ENCODE results near the gene CFAP300.
A peak's percentile ranks its signal among the peaks of the same experiment; 100 is the strongest.

Gene CFAP300

GRCh38 chr11:102010776-102011494, 36.3 kb upstream of the CFAP300 start:
- H3K4me3 ChIP-seq (ENCODE audit: low read depth, low read length): no peak overlapping the region
- peak; percentile 19 for DNase-seq (ENCODE audit: low read depth)
- TF ChIP-seq CTCF (IDR thresholded peaks at IDR 0.05; ENCODE audit: control insufficient read depth, extremely low read depth, insufficient read depth): no peak

- no peak for TF ChIP-seq CTCF (IDR thresholded peaks at IDR 0.05; ENCODE audit: control insufficient read depth, extremely low read depth, insufficient read depth)
- no peak for DNase-seq (ENCODE audit: low read depth)
- H3K4me3 ChIP-seq (ENCODE audit: low read depth, low read length): no peak overlapping the region
Observed at GRCh38 chr11:102012946-102013345, 34.3 kb upstream of the CFAP300 start.

GRCh38 chr11:102014756-102015155, 32.5 kb upstream of the CFAP300 start:
- no peak for TF ChIP-seq CTCF (IDR thresholded peaks at IDR 0.05; ENCODE audit: control insufficient read depth, extremely low read depth, insufficient read depth)
- DNase-seq (ENCODE audit: low read depth): no peak
- H3K4me3 ChIP-seq (ENCODE audit: low read depth, low read length): no peak overlapping the region

- DNase-seq (ENCODE audit: low read depth): peak; percentile 27
- no peak for TF ChIP-seq CTCF (IDR thresholded peaks at IDR 0.05; ENCODE audit: control insufficient read depth, extremely low read depth, insufficient read depth)
- H3K4me3 ChIP-seq (ENCODE audit: low read depth, low read length): no peak overlapping the region
Observed at GRCh38 chr11:102017026-102017425, 30.2 kb upstream of the CFAP300 start.

GRCh38 chr11:102026217-102026616, 21.0 kb upstream of the CFAP300 start:
- no peak for TF ChIP-seq CTCF (IDR thresholded peaks at IDR 0.05; ENCODE audit: control insufficient read depth, extremely low read depth, insufficient read depth)
- no peak overlapping the region for H3K4me3 ChIP-seq (ENCODE audit: low read depth, low read length)
- no peak for DNase-seq (ENCODE audit: low read depth)

- no peak overlapping the region for H3K4me3 ChIP-seq (ENCODE audit: low read depth, low read length)
- no peak for TF ChIP-seq CTCF (IDR thresholded peaks at IDR 0.05; ENCODE audit: control insufficient read depth, extremely low read depth, insufficient read depth)
- DNase-seq (ENCODE audit: low read depth): no peak
Observed at GRCh38 chr11:102026959-102027358, 20.3 kb upstream of the CFAP300 start.

GRCh38 chr11:102036757-102037156, 10.5 kb upstream of the CFAP300 start:
- TF ChIP-seq CTCF (IDR thresholded peaks at IDR 0.05; ENCODE audit: control insufficient read depth, extremely low read depth, insufficient read depth): no peak
- no peak for DNase-seq (ENCODE audit: low read depth)
- H3K4me3 ChIP-seq (ENCODE audit: low read depth, low read length): no peak overlapping the region

All from LNCaP clone FGC (cell line).